22Rv1 (cell line): ENCODE data around the gene SESN3.

ENCODE experiments used
- ZFX ChIP-seq: fragments of 450-650 bp; IDR thresholded peaks from 2 replicates; pipeline ENCODE4 v1.6.1; 2017; ENCODE audit warnings: antibody characterized with exemption, borderline replicate concordance
- TF ChIP-seq, protein P1 (sequence below): fragments of 450-650 bp; IDR thresholded peaks from 2 replicates; pipeline ENCODE4 v1.5.1; 2017; ENCODE audit warnings: mild to moderate bottlenecking

DNA sequence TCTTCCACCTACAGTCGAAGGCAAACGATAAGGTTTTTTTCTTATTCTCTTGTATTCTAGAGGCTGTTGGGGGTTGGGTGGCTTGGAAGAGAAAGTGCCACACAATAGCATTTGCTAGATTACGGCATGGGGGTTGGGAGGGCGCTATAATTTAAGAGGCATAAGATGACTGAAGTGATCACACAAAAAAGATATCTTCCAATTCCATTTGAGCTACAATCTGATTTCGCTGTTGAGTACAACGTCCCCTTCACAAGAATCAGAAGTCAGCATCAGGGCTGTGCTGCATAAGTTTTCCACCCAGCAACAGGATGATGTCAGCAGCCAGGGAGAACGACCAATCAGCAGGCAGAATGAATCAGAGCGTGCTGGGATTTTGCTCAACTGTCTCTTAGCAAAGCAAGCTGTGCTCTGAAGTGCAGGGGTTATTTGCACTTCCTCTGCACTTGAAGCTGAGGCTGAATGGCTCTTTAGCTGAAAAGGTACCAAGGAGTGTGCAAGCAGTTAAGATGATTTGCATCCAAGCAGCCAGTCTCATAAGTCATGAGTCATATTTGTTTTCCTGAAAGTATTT is 23.2 kb upstream of the SESN3 start:
- TF ChIP-seq, protein P1, sequence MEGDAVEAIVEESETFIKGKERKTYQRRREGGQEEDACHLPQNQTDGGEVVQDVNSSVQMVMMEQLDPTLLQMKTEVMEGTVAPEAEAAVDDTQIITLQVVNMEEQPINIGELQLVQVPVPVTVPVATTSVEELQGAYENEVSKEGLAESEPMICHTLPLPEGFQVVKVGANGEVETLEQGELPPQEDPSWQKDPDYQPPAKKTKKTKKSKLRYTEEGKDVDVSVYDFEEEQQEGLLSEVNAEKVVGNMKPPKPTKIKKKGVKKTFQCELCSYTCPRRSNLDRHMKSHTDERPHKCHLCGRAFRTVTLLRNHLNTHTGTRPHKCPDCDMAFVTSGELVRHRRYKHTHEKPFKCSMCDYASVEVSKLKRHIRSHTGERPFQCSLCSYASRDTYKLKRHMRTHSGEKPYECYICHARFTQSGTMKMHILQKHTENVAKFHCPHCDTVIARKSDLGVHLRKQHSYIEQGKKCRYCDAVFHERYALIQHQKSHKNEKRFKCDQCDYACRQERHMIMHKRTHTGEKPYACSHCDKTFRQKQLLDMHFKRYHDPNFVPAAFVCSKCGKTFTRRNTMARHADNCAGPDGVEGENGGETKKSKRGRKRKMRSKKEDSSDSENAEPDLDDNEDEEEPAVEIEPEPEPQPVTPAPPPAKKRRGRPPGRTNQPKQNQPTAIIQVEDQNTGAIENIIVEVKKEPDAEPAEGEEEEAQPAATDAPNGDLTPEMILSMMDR: no peak
- no peak for TF ChIP-seq ZFX
